GM19023 (cell line): Measurements from ENCODE around the gene ZNF844.
"Not testable (repeated sequence)": the region's sequence is repeated elsewhere in the genome, so short reads cannot be mapped to it uniquely, and the experiment has no call there.

Experiments used
- ATAC-seq: cut with Tn5 transposase; IDR thresholded peaks from one replicate; pipeline ENCODE4 v1.9.1; 2021; ENCODE audit warnings: mild to moderate bottlenecking, moderate library complexity; ENCODE audit not compliant: unreplicated experiment

Gene ZNF844

DNA sequence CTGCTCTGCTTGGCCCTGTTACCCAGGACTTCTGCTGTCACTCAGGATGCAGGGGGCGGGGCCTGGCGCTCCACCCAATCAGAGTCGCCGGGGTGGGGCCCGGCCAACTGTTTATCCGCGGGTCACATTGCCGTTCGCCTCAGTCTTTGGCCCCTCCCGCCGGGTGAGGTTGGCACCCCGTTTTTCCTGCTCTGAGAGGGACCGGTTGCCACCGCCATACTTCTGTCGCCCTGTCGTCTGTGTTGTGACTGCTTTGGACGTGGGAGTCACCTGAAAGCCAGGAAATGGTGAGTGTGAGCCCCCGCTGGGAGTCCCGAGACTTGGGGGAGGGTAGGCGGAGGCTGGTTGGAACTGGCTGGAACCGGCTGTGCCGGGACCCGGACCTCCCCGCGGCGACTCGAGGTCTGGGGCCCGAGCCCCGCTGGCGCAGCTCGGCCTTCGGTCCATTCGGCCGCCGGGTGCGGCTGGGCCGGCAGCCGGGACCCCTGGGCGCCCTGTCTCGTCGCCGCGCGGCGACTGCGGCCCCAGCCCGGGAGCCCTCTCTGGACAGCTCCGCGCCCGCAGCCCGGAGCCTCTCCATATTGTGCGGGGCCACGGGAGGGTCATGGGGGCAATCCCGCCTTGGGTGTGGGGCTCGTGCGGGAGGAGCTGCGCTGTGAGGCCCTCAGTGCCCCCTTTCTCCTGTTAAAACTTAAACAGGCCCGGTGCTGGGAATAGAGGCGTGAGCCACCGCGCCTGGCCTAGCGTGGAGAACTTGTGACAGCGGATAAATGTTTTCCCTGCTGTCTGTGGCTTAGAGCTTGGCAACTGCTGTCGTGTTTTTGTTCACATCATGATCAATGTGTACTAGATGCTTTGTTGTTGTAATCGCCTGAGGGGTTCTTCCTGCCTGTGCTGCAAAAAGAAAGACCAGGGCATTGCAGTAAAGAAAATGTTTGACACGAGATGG is at the start of gene ZNF844:
Gene ZNF844, plus strand, starts transcription at position 142 of the 949 bp plus-strand sequence. Its CDS starts 143 bp downstream, at position 285.
- ATAC-seq, result peak; percentile 84

- ATAC-seq, result no peak
Observed at GRCh38 chr19:12015015-12015752, 49.3 kb upstream of the ZNF844 start.

DNA sequence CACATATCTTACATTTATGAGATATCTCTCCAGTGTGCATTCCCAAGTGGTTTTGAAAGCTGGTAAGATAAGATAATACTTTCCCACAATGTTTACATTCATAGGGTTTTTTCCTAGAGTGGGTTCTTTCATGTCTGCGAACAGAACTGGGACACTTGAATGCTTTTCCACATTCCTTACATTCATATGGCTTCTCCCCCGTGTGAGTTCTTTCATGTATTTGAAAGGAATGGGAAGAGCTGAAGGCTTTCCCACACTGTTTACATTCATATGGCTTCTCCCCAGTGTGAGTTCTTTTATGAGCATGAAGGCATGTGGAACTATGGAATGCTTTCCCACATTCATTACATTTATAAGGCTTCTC is 48.8 kb upstream of the ZNF844 start:
- ATAC-seq, result no peak

DNA sequence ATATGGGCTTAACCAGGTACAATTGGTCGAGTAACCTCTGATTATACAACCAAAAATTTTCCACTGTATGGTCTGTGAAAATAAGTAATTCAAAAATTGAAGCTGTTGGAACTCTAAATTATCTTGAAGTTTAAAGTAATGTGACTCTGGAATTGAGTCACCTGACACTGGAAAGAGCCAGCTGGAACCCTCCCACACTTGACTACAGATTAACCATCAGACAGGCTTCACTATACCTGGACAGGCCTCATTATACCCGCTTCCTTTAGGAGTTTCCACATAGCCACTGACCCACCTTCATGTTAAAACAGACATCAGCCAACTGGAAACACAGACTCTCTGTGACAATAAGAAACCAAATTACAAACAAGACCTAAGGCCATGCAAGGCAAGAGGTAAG is 30.3 kb upstream of the ZNF844 start:
- no peak for ATAC-seq

- ATAC-seq, result no peak
Observed at GRCh38 chr19:12034620-12035019, 29.9 kb upstream of the ZNF844 start.

DNA sequence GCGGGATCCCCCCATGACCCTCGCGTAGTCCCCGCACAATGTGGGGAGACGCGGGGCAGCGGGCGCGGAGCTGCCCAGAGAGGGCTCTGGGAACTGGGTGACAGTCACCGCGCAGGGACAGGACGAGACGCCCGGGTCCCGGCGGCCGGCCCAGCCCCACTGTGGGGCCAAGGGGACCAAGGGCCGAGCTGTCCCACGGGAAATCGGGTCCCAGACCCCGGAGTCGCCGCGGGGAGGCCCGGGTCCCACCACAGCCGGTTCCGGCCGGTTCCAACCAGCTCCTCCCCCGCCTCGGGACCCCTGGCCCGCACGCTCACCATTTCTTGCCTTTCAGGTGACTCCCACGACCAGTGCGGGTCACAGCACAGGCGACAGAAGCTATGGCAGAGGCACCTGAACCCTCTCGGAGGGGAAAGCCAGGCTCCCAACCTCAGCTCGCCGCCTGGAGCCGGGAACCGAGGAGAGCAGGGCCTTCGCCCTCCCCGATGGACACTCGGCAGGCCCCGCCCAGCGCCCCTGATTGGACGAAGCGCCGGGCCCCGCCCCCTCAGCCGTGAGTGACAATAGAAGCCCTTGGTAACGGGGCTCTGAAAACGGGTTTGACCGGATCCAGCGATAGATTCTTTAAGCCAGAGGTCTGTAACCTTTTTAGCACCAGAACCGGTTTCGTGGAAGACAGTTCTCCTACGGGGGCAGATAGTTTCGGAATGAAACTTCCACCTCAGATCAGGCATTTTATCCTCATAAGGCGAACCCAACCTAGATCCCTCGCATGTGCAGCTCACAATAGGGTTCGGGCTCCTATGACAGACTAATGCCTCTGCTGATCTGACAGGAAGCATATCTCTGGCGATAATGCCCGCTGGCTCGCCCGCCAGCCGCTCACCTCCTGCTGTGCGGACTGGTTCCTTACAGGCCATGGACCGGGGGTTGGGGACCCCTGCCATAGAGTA is 29.0 kb upstream of the ZNF844 start, which contains the start of gene ZNF433:
Gene ZNF433, minus strand, starts transcription at position 460 of the 953 bp plus-strand sequence. Its CDS starts 140 bp downstream, at position 320.
- ATAC-seq, result peak; percentile 92

GRCh38 chr19:12042893-12043292 is 21.6 kb upstream of the ZNF844 start:
- ATAC-seq, result no peak

- no peak for ATAC-seq
Observed at GRCh38 chr19:12043752-12044422, 20.6 kb upstream of the ZNF844 start.

- ATAC-seq, result no peak
Observed at GRCh38 chr19:12047868-12048267, 16.7 kb upstream of the ZNF844 start.

GRCh38 chr19:12052091-12052496 is 12.4 kb upstream of the ZNF844 start:
- ATAC-seq, result no peak

DNA sequence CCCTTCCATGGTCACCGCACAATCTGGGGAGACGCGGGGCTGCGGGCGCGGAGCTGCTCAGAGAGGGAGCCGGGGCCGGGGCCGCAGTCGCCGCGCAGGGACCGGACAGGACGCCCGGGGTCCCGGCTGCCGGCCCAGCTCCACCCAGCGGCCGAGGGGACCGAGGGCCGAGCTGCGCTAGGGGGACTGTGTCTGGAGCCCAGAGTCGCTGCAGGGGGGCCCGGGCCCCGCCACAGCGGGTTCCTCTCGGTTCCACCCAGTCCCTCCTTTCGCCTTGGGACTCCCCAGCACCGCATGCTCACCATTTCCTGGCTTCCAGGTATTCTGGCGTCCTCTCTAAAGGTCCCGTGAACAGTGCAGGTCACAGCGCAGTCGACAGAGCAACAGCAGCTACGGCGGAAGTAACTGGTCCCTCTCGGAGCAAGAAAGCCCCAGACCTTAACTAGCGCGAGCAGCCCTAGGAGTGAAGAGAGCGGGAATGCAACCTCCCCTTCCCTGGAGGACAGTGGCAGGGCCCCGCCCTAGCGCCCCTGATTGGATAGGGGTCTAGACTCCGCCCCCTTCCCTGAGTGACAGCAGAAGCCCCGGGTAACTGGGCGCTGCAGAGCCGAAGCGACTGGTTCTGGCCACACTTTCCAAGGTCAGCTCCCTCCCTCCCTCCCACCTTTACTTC is 11.9 kb upstream of the ZNF844 start, which contains the start of gene ZNF878:
Gene ZNF878, minus strand, starts transcription at position 465 of the 673 bp plus-strand sequence. Its CDS starts 160 bp downstream, at position 305.
- peak; percentile 93 for ATAC-seq

DNA sequence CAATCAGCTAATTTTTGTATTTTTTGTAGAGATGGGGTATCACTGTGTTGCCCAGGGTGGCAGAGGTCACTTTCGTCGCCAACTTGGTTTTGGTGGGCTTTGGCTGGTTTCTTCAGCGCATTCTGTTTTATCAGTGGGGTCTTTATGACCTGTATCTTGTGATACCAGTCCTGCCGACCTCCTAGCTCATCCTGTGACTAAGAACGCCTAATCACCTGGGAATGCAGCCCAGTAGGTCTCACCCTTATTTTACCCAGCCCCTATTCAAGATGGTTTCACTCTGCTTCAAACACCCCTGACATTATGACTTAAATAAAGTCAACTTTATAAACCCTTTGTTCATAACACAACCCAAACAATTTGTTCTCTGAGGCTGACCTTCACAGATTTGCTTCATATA is 8.7 kb upstream of the ZNF844 start:
- no peak for ATAC-seq

DNA sequence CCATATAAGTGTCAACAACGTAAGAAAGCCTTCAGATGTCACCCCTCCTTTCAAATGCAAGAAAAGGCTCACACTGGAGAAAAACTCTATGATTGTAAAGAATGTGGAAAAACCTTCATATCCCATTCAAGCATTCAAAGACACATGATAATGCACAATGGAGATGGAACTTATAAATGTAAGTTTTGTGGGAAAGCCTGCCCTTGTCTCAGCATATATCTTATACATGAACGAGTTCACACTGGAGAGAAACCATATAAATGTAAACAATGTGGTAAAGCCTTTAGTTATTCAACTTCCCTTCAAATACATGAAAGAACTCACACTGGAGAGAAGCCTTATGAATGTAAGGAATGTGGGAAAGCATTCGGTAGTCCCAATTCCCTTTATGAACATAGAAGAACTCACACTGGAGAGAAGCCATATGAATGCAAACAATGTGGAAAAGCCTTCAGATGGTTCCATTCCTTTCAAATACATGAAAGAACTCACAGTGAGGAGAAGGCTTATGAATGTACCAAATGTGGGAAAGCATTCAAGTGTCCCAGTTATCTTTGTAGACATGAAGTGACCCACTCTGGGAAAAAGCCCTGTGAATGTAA is 11.1 kb downstream of the ZNF844 start:
- ATAC-seq, result no peak

DNA sequence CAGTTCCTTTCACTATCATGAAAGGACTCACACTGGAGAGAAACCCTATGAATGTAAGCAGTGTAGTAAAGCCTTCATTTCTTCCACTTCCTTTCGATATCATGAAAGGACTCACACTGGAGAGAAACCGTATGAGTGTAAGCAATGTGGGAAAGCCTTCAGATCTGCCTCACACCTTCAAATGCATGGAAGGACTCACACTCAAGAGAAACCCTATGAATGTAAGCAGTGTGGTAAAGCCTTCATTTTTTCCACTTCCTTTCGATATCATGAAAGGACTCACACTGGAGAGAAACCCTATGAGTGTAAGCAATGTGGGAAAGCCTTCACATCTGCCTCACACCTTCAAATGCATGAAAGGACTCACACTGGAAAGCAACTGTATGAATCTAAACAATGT is 11.8 kb downstream of the ZNF844 start:
- not testable (repeated sequence) for ATAC-seq

- ATAC-seq, result no peak
Observed at GRCh38 chr19:12077375-12077774, 12.8 kb downstream of the ZNF844 start.

DNA sequence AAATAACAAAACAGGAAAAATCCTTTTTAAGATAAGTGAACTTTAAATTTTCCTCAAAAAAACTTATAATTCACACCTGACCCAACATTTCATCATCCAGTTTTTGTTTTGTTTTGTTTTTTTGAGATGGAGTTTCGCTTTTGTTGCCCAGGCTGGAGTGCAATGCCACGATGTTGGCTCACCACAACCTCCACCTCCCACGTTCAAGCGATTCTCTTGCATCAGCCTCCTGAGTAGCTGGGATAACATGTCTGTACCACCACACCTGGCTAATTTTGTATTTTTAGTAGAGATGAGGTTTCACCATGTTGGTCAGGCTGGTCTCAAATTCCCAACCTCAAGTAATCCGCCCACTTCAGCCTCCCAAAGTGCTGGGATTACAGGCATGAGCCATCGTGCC is 18.8 kb downstream of the ZNF844 start:
- ATAC-seq, result not testable (repeated sequence)

- no peak for ATAC-seq
Observed at GRCh38 chr19:12085074-12085818, 20.7 kb downstream of the ZNF844 start.

DNA sequence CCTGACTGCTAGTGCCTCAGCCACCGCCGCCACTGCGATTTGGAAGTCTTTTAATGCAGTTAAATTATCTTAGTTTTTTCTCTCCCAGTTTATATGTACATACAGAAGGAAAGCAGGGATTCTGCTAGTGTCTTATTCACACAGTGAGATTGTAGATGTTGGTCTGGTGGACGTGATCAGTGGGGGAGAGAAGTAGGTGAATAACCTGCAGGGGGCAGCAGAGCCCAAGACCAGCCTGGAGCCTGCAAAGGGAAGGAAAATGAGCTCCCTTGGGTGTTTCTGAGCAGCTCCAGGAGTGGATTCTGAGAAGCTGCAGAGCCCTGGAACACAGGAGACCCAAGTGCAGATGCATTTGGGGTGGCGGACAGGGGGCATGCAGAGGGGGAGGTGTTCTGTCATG is 26.3 kb downstream of the ZNF844 start:
- ATAC-seq, result no peak
